Activated CD8-positive, alpha-beta memory T cell treated with anti-CD3 and anti-CD28 coated beads for 48 hours (primary cell): ENCODE data around the gene ADIRF.

Experiments
- DNase-seq, 3 experiments: peaks; one replicate each; pipeline ENCODE4 v3.0.0-alpha.2; 2020; ENCODE audit warnings: low read depth in 2 of 3, low spot score in 2 of 3

The ADIRF gene

GRCh38 chr10:86960003-86960862 lies 8.0 kb upstream of the ADIRF start:
- DNase-seq: no peak

- DNase-seq: no peak
Measured at GRCh38 chr10:86960863-86961434, 7.3 kb upstream of the ADIRF start.

DNA sequence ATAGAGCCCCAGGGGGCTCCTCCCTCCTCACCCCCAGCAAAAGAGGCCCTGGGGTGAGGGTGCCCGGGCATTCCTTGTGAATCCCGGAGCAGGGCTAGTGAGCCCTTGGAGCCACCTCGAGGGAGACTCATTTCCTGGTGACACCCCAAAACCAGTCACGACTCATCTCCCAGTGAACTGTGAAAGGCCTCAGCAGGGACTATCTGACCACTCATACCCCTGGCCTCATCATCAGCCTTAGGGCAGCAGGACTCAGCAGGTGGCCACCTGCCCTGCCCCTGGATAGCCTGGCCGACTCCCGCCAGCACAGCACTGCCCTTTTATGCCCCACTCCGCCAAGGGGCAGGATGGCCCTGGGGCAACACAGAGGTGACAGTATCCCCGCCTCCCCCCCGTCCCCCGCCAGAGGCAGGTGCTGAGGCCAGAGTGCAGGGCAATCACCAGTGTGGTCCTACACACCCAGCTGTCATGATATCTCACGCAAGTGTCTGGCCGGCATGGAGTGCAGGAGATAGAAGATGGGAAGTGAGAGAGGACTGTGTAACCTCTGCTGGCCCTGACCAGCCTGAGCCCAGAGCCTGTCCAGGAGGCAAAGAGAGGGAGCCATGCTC lies 6.7 kb upstream of the ADIRF start:
- DNase-seq: no peak

- no peak for DNase-seq
Measured at GRCh38 chr10:86962136-86962980, 5.9 kb upstream of the ADIRF start.

- DNase-seq: no peak
Measured at GRCh38 chr10:86962981-86963310, 5.3 kb upstream of the ADIRF start.

DNA sequence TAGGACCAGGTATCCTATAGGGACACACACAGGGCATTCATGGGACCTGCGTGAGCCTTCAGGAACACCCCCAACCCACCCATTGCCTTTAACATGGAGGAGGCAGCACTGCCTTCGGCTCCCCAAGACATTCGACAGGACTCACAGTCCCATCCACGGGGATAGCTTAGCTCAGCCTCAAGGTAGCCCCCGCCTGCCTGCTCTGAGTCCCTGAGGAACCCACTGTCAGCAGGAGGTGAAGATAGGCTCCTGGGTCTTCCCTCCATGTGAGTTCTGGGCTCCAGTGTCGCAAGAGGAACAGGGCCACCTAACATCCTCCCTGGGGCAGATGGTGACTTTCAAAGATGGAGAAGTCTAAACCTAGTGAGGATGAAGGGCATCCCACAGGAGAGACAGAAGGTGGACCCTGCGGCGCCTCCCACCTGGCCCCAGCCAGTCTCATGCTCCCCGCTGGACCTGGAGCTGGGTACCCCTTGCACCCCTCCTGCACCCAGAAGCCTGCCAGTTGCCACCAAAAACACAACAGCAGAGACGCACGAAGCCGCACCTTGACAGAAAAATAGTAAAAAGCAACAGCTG lies 4.9 kb upstream of the ADIRF start:
- DNase-seq: no peak

GRCh38 chr10:86964061-86964846 lies 4.0 kb upstream of the ADIRF start:
- DNase-seq: no peak

DNA sequence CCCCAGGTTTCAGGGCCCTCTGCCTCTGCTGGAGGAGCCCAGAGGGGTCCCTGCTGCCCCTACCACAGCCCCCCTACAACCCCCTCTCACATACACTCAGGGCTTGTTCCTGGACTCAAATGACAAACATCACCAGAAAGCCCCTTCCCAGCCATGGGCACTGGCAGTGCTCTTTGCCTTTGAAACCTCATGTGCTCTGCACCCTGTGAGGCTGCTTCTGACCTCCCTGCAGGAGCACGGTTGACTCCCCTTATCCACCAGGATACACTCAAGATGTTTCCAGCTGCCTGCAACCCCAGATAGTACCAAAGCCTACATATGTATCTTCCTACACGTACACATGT lies 3.5 kb upstream of the ADIRF start:
- no peak for DNase-seq

- DNase-seq: no peak
Measured at GRCh38 chr10:86965986-86966654, 2.2 kb upstream of the ADIRF start.

DNA sequence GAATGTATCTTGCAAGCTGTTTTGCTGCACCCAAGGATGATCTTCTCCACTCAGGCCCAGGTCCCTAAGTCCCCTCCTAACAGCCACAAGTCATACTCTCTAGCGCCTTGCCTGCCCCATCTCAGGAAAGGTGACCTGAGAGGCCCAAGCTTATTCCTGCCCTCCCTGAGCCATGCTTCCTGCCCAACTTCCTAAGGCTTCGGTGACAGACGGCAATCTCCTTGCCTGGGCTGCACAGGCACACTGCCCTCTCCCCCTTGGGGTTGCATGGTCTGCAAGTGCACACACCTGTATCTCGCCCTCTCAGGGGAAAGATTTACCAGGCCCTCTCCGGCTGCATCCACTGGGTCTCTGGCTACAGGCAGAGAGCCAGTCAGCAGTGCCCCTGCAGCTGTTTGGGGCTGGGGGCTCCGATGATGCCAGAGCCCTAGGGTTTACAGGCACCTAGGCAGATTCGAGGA lies 771 bp upstream of the ADIRF start:
- DNase-seq: no peak

- no peak for DNase-seq
Measured at GRCh38 chr10:86968994-86969355, 693 bp downstream of the ADIRF start.

DNA sequence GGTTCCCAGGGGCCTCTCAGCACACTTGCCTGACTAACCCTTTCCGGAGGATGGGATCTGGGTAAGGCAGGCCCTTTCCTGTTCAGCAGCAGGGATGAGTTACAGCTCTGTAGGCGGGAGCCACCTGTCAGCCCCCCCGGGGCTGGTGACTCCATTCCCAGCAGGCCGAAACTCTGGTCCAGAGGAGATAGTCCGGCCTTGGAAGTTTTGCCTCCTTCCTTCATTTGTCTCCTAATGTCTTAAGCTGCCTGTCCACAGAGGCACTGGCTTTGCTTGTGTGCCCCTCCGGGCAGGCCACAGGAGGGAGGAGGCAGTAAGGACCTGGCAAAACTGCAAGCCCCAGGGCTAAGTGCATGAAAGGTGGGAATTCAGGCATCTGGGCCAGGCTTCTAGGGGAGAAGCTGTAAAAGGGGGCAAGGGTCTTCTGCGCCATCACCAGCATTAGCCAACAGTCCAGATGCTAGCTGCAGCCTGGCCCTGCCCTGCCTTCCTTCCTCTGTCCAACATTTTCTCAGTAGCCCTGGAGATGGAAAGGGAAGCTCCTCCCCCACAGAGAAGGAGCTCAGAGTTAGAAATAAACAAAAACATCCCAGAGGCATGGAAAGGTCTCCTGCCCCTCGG lies 1.2 kb downstream of the ADIRF start:
- no peak for DNase-seq

- no peak for DNase-seq
Measured at GRCh38 chr10:86970162-86970981, 2.1 kb downstream of the ADIRF start.

DNA sequence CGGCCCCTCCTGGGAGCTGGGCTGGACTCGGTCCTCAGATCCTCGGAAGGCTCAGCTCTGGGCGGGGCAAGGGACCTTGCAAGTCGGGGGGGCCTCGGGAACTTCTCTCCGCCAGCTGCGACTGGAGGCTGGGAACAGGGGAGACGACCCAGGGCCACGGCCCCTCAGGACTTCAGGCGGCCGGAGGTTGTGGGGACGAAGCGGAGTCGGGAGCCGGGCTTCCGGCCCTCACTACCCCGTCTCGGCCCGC lies 2.6 kb downstream of the ADIRF start:
- DNase-seq: no peak

GRCh38 chr10:86971232-86971991 lies 3.1 kb downstream of the ADIRF start:
- DNase-seq: peak; percentile 60 to 61 (median 61)

DNA sequence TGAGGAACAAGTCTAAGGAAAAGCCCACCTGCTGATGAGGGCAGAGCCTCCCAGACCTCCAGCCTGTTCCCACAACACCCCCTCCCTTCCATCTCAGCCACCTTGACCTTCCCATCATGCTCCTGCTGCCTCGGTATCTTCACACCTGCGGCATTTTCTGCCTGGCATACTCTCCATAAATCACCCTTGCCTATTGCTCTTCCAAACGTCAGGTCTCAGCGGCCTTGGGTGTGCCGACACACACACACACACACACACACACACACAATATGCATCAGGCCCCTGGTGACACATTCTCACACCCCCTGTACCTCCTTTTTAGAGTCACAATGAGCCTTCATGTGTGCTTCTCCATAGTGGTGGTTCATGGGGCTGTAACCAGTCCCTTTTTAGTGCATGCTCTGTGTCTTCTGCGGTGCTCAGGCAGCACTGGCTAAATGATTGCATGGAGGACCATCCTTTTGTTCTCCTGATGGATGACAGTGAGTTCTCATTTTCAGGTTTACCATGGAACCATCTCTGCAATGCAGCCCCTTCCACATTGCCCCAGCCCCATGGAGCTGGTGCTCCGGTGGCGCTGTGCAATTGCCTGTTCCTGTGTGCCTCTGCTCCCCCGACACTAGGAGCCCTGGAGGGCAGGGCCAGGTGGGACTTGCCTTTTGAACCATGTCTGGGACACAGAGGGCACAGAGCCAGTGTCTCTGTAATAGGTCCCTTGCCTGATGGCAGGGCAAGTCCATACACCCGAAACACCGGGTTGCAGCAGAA lies 4.5 kb downstream of the ADIRF start:
- no peak for DNase-seq

- DNase-seq: no peak
Measured at GRCh38 chr10:86974484-86974883, 6.2 kb downstream of the ADIRF start.
